ENCODE results near the gene MDM2. TPM values are rescaled to one million over a fixed set of nuclear protein-coding genes. Genes with fewer than 3 reads are reported as not detected.

Gene MDM2
- total and polyA plus RNA-seq, 2 of the 13 experiments (the other 11 are each of a cell fraction or from before 2014, with no cell fraction given) = 29.3 to 314 TPM

- peak; percentile 89 for TF ChIP-seq POGK (CRISPR knock-in tag; conservative IDR thresholded peaks at IDR 0.05)
- peak; percentile 62 for TF ChIP-seq TBL1XR1 (IDR thresholded peaks at IDR 0.05; ENCODE audit: borderline replicate concordance, low read length, partially characterized antibody)
- TF ChIP-seq ZMYM3 (CRISPR knock-in tag; IDR thresholded peaks at IDR 0.05) = peak; percentile 66; the same call in 1 of the 2 replicates
- TF ChIP-seq ZSCAN12 (CRISPR knock-in tag; IDR thresholded peaks at IDR 0.05) = no peak
- peak; percentile 54 for TF ChIP-seq AGO2 (optimal IDR thresholded peaks at IDR 0.05; ENCODE audit: low read depth, low read length)
- no peak for TF ChIP-seq HOXA7 (CRISPR knock-in tag; IDR thresholded peaks at IDR 0.05)
- TF ChIP-seq, protein P1, sequence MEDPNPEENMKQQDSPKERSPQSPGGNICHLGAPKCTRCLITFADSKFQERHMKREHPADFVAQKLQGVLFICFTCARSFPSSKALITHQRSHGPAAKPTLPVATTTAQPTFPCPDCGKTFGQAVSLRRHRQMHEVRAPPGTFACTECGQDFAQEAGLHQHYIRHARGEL (CRISPR knock-in tag; IDR thresholded peaks at IDR 0.05) = peak; percentile 56; the same call in 1 of the 2 replicates
- peak; percentile 76 for TF ChIP-seq GFI1 (CRISPR knock-in tag; IDR thresholded peaks at IDR 0.05; ENCODE audit: borderline replicate concordance)
- TF ChIP-seq ZNF614 (CRISPR knock-in tag; IDR thresholded peaks at IDR 0.05; ENCODE audit: borderline replicate concordance) = 0 out of 2 replicates have a peak, but pooled peaks have one; percentile 70
- TF ChIP-seq GABPB1 (CRISPR knock-in tag; IDR thresholded peaks at IDR 0.05) = peak; percentile 71
- peak; percentile 90 for TF ChIP-seq ARID4A (CRISPR knock-in tag; IDR thresholded peaks at IDR 0.05; ENCODE audit: borderline replicate concordance)
- peak; percentile 92 for TF ChIP-seq POLR2G (IDR thresholded peaks at IDR 0.05; ENCODE audit: low read depth, low read length)
- peak; percentile 68; the same call in 1 of the 2 replicates for TF ChIP-seq ZNF253 (CRISPR knock-in tag; IDR thresholded peaks at IDR 0.05; ENCODE audit: borderline replicate concordance)
- TF ChIP-seq NCOA5 (CRISPR knock-in tag; IDR thresholded peaks at IDR 0.05) = no peak
- TF ChIP-seq ZNF530 (CRISPR knock-in tag; IDR thresholded peaks at IDR 0.05; ENCODE audit: low read depth) = no peak
- TF ChIP-seq ZNF335 (CRISPR knock-in tag; IDR thresholded peaks at IDR 0.05) = peak; percentile 63; the same call in 1 of the 2 replicates
- no peak for TF ChIP-seq CC2D1A (CRISPR knock-in tag; IDR thresholded peaks at IDR 0.05)
- no peak for TF ChIP-seq RBM39 (IDR thresholded peaks at IDR 0.05; ENCODE audit: low read depth, low read length, poor library complexity, severe bottlenecking)
- 0 out of 2 replicates have a peak, but pooled peaks have one; percentile 74 for TF ChIP-seq ZNF570 (CRISPR knock-in tag; IDR thresholded peaks at IDR 0.05; ENCODE audit: borderline replicate concordance)
- peak; percentile 86; the same call in 1 of the 2 replicates for TF ChIP-seq ZNF225 (CRISPR knock-in tag; IDR thresholded peaks at IDR 0.05)
- TF ChIP-seq, protein P2, sequence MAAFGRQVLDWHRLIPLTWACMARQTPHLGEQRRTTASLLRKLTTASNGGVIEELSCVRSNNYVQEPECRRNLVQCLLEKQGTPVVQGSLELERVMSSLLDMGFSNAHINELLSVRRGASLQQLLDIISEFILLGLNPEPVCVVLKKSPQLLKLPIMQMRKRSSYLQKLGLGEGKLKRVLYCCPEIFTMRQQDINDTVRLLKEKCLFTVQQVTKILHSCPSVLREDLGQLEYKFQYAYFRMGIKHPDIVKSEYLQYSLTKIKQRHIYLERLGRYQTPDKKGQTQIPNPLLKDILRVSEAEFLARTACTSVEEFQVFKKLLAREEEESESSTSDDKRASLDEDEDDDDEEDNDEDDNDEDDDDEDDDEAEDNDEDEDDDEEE (CRISPR knock-in tag; IDR thresholded peaks at IDR 0.05) = peak; percentile 88
Measured at GRCh38 chr12:68804657-68805591, 3.1 kb upstream of the MDM2 start (continued).

Measured in HepG2 (cell line).